HepG2 (cell line): ENCODE results near the gene UQCRC1. TPM values are rescaled to one million over a fixed set of nuclear protein-coding genes. Genes with fewer than 3 reads are reported as not detected.

ENCODE experiments used
- GTF3A ChIP-seq: sonication (generic); formaldehyde crosslinking; conservative IDR thresholded peaks from 2 replicates; pipeline ENCODE4 v1.4.0; 2020; ENCODE audit warnings: mild to moderate bottlenecking, missing genetic modification reagents
- IRF9 ChIP-seq: sonication (generic); formaldehyde crosslinking; IDR thresholded peaks from 2 replicates; pipeline ENCODE4 v1.8.0; 2022; ENCODE audit warnings: missing genetic modification reagents, mild to moderate bottlenecking, borderline replicate concordance
- LCORL ChIP-seq, 2 experiments: fragments of 450-650 bp in 1 of 2; sonication (generic) in 1 of 2; formaldehyde crosslinking in 1 of 2; IDR thresholded peaks; 2 replicates each; pipeline versions ENCODE4 v1.5.0 to v1.6.1; 2017 to 2020; ENCODE audit warnings: antibody characterized with exemption in 1 of 2, missing genetic modification reagents in 1 of 2
- MLX ChIP-seq: IDR thresholded peaks from 2 replicates; pipeline ENCODE4 v1.6.1; 2016
- RARA ChIP-seq: IDR thresholded peaks from 2 replicates; pipeline ENCODE4 v1.6.1; 2016; ENCODE audit warnings: missing genetic modification reagents, missing compliant biosample characterization
- RFXAP ChIP-seq: sonication (generic); formaldehyde crosslinking; IDR thresholded peaks from 2 replicates; pipeline ENCODE4 v1.4.0; 2020; ENCODE audit warnings: missing genetic modification reagents, borderline replicate concordance
- SMC3 ChIP-seq: IDR thresholded peaks from 2 replicates; pipeline ENCODE4 v1.6.1; 2011; ENCODE audit warnings: low read length, improper control_type of control experiment
- ZBTB1 ChIP-seq: sonication (generic); formaldehyde crosslinking; IDR thresholded peaks from 2 replicates; pipeline ENCODE4 v1.4.0; 2020; ENCODE audit warnings: missing genetic modification reagents, borderline replicate concordance
- ZBTB38 ChIP-seq: sonication (generic); formaldehyde crosslinking; IDR thresholded peaks from 2 replicates; pipeline ENCODE4 v1.5.1; 2020; ENCODE audit warnings: mild to moderate bottlenecking, missing genetic modification reagents
- ZBTB40 ChIP-seq, 2 experiments: fragments of 450-650 bp in 1 of 2; sonication (generic) in 1 of 2; formaldehyde crosslinking in 1 of 2; IDR thresholded peaks; 2 replicates each; pipeline versions ENCODE4 v1.6.1 to v1.8.0; 2016 to 2022; ENCODE audit warnings: antibody characterized with exemption in 1 of 2, mild to moderate bottlenecking in 1 of 2, missing genetic modification reagents in 1 of 2
- ZNF30 ChIP-seq: sonication (generic); formaldehyde crosslinking; IDR thresholded peaks from 2 replicates; pipeline ENCODE4 v1.5.0; 2020; ENCODE audit warnings: mild to moderate bottlenecking, missing genetic modification reagents
- ZNF629 ChIP-seq: sonication (generic); formaldehyde crosslinking; conservative IDR thresholded peaks from 2 replicates; pipeline ENCODE4 v1.5.0; 2020; ENCODE audit warnings: missing genetic modification reagents
- ZNF773 ChIP-seq: sonication (generic); formaldehyde crosslinking; IDR thresholded peaks from 2 replicates; pipeline ENCODE4 v1.4.0; 2020; ENCODE audit warnings: missing genetic modification reagents, borderline replicate concordance
- polyA plus RNA-seq, 8 experiments: library from polyadenylated mRNA; depleted of rRNA in 3 of 8; stranded (reverse) in 7 of 8; unstranded in 1 of 8; fragments of >200 nt; fragmentation: Illumina TruSeq in 4 of 8; extraction: Trizol in 4 of 8; gene quantifications; 2 replicates each; pipeline versions ENCODE4 v1.2.1 to v1.2.3, GENCODE V29; 2011 to 2016; ENCODE audit warnings: low read depth in 4 of 8, missing spikeins in 1 of 8, mixed read lengths in 1 of 8; ENCODE audit not compliant: insufficient read depth in 1 of 8
- total RNA-seq, 5 experiments: library from RNA; depleted of rRNA; stranded (reverse); fragments of >200 nt; fragmentation: Illumina TruSeq; extraction: Trizol; gene quantifications; 2 replicates each; pipeline ENCODE4 v1.2.3, GENCODE V29; 2016; ENCODE audit warnings: low read depth in 1 of 5

UQCRC1 gene
- total and polyA plus RNA-seq, 2 of the 13 experiments (the other 11 are each of a cell fraction or from before 2014, with no cell fraction given): 316 to 680 TPM

- TF ChIP-seq ZBTB40 (IDR thresholded peaks at IDR 0.05): no peak
- TF ChIP-seq ZBTB40 (CRISPR knock-in tag; IDR thresholded peaks at IDR 0.05): 0 out of 2 replicates have a peak, but pooled peaks have one; percentile 59
- peak; percentile 40; the same call in 1 of the 2 replicates for TF ChIP-seq ZBTB38 (CRISPR knock-in tag)
- no peak for TF ChIP-seq SMC3
- TF ChIP-seq MLX (CRISPR knock-in tag): peak; percentile 75
- TF ChIP-seq ZNF629 (CRISPR knock-in tag): no peak
- TF ChIP-seq RARA (CRISPR knock-in tag): peak; percentile 76
- no peak for TF ChIP-seq LCORL (IDR thresholded peaks at IDR 0.05)
- peak; percentile 90 for TF ChIP-seq LCORL (CRISPR knock-in tag; IDR thresholded peaks at IDR 0.05)
- no peak for TF ChIP-seq IRF9
- TF ChIP-seq ZNF30 (CRISPR knock-in tag): no peak
- TF ChIP-seq ZNF773: no peak; the same call in 1 of the 2 replicates
- TF ChIP-seq GTF3A (CRISPR knock-in tag): no peak
- TF ChIP-seq RFXAP (CRISPR knock-in tag): peak; percentile 75; the same call in 1 of the 2 replicates
- TF ChIP-seq ZBTB1 (CRISPR knock-in tag): no peak
These were observed 52.4 kb downstream of the UQCRC1 start, which contains the start of gene PFKFB4 (continued) for GRCh38 chr3:48556796-48557626.
